WI38 (cell line): ENCODE results near the gene CD3E.

Experiments
- H3K4me3 ChIP-seq: 2 replicates; pipeline ENCODE4 v1.5.1; 2011; ENCODE audit warnings: low read depth, mild to moderate bottlenecking, control low read depth, low read length
- TF ChIP-seq, protein P1 (sequence below): IDR thresholded peaks from 2 replicates; pipeline ENCODE4 v1.5.1; 2012; ENCODE audit warnings: low read depth, mild to moderate bottlenecking, control low read depth, low read length

The CD3E gene

GRCh38 chr11:118339281-118339961 is 34.9 kb downstream of the CD3E start:
- H3K4me3 ChIP-seq, result no peak overlapping the region
- TF ChIP-seq, protein P1, sequence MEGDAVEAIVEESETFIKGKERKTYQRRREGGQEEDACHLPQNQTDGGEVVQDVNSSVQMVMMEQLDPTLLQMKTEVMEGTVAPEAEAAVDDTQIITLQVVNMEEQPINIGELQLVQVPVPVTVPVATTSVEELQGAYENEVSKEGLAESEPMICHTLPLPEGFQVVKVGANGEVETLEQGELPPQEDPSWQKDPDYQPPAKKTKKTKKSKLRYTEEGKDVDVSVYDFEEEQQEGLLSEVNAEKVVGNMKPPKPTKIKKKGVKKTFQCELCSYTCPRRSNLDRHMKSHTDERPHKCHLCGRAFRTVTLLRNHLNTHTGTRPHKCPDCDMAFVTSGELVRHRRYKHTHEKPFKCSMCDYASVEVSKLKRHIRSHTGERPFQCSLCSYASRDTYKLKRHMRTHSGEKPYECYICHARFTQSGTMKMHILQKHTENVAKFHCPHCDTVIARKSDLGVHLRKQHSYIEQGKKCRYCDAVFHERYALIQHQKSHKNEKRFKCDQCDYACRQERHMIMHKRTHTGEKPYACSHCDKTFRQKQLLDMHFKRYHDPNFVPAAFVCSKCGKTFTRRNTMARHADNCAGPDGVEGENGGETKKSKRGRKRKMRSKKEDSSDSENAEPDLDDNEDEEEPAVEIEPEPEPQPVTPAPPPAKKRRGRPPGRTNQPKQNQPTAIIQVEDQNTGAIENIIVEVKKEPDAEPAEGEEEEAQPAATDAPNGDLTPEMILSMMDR, result no peak

DNA sequence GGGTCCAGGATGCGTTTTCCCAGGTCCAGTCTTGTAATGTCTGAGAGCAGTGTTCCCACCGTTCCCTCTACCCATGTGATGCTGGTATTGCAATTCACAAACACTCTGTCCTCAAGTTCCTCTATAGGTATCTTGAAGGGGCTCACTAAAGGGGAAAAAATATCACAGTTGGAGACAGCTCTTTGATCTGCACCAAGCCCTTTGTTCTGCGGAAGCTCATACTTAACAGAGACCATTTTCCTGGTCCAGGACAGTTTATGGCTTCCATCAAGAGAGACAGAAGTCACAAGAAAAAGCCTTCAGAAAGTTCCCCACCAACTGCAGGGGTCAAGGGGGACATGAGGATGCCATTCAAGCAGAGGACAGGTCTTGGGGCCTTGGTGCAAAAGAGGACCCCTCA is 35.9 kb downstream of the CD3E start:
- TF ChIP-seq, protein P1, result no peak

DNA sequence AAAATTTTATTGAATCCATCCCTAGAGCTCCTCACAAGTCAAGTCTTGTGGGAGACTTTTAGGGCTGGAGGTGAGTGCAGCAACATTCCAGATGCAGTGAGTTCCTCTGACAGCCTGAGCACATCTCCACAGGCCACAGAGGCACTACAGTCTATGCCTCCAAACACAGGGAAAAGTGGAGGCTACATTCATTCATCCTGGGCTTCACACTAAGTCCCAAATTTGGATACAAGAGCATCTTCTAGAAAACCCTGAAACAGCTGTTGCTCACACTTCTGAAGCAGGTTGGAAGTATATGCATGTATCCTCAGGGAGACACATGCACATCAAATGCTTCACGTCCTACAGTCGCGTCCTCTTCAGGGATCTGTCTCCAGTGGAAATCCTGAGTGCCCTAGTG is 36.7 kb downstream of the CD3E start:
- H3K4me3 ChIP-seq, result no peak overlapping the region
- TF ChIP-seq, protein P1, result no peak

More for the DNA sequence above, 35.9 kb downstream of the CD3E start:
- no peak overlapping the region for H3K4me3 ChIP-seq

DNA sequence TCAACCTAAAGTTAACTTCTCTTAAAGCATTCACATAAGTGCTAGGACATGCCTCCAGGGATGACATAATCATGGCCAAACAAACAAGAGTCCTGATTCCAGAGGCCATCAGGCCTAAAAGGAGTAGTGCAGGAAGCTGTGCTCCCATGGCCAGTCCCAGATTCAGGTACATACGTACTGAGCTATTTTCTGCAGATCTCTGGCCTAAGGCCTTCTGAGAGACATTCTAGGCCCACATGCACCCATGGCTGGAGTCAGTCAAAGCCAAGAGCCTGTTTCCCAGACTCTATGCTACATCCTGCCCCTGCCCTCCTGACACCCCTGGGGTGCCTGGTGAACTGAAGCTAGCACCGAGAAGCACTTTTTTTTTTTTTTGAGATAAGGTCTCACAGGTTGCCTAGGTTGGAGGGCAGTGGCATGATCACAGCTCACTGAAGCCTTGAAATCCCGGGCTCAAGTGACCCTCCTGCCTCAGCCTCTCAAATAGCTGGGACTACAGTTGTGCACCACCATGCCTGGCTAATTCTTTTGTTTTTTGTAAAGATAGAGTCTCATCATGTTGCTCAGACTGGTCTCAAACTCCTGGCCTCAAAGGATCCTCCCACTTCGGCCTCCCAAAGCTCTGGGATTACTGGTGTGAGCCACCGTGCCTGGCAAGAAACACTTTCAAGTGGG is 37.4 kb downstream of the CD3E start:
- TF ChIP-seq, protein P1, result no peak
- no peak overlapping the region for H3K4me3 ChIP-seq

- no peak within 1 kb of the TSS for H3K4me3 ChIP-seq
Observed at GRCh38 chr11:118342503-118343161, 38.1 kb downstream of the CD3E start, which contains the start of gene CD3D. Gene CD3D (minus strand): TSS chr11:118342705. CDS start chr11:118342607, 98 bp downstream.

DNA sequence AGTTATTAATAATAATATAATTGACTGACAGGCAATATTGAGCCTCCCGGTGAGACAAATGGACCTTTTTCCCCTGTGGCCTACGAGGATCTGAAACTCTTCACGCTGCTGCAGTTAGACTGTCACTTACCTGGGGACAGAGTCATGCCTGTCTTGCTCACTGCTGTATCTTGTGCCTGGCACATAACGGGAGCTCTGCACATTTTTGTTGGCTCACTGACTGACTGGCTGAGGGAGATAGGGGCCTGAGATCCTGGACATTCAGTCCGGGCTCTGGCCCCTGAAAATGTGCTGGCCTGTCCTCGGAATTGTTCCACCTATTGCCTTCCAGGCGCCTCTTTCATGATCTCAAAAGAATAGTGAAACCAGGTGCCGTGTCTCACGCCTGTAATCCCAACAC is 38.7 kb downstream of the CD3E start:
- no peak overlapping the region for H3K4me3 ChIP-seq
- TF ChIP-seq, protein P1, result no peak

More at GRCh38 chr11:118342503-118343161, 38.1 kb downstream of the CD3E start, which contains the start of gene CD3D:
- TF ChIP-seq, protein P1, result no peak
